GM21360 (cell line): ENCODE results near the gene RETREG1.
"Not testable (repeated sequence)": the region's sequence is repeated elsewhere in the genome, so short reads cannot be mapped to it uniquely, and the experiment has no call there.

Experiments used
- ATAC-seq: cut with Tn5 transposase; IDR thresholded peaks from one replicate; pipeline ENCODE4 v1.9.1; 2021; ENCODE audit warnings: mild to moderate bottlenecking, moderate library complexity; ENCODE audit not compliant: unreplicated experiment

RETREG1 gene

DNA sequence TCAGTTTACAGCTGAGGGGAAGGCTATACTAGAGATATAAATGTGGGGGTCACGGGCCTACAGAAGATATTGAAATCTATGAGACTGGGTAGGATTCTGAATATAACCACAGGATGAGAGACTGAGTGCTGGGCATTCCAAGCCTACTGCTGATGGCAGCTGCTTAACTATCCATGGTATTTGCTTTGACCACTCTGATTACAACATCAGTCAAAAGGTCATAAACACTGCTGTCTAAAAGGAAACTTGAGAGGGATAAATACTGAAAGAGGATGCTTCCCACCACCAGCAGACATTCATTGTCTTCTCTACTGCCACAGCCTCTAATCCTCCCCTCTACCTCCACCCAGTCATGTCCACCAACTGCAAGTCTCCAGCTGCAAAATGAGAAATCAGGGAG, 155.0 kb downstream of the RETREG1 start:
- no peak for ATAC-seq

DNA sequence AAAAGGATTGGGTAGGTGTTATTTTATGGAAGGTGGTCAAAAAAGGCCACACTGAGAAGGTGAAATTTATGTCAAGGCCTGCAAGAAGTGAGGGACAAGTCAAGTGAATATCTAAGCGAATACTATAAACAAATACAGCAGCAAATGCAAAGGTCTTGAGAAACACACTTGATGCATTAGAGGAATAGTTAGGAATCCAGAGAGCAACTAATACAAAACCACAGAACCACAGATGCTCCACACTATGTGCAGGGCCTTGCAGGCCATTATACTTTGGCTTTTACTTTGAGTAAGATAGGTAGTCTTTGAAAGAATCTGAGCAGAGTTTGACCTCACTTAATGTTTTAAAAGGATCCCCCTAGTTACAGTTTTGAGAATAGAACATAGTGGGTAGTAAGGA, 155.8 kb downstream of the RETREG1 start:
- ATAC-seq: no peak

DNA sequence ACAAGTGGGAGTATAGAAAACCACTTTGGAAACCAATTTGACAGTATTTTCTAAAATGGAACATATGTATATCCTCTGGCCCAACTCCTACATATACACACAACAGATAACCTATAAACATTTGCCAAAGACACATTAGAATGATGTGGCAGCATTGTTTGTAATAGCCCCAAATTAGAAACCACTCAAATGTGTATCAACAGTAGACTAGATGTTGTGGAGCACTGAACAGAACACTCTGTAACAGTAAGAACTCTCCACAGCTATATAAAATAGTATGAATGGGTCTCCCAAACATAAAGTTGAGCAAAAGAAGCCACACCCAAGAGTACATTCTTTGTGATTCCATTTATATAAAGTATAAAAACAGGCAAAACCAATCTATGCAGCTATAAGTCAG, 157.3 kb downstream of the RETREG1 start:
- no peak for ATAC-seq

DNA sequence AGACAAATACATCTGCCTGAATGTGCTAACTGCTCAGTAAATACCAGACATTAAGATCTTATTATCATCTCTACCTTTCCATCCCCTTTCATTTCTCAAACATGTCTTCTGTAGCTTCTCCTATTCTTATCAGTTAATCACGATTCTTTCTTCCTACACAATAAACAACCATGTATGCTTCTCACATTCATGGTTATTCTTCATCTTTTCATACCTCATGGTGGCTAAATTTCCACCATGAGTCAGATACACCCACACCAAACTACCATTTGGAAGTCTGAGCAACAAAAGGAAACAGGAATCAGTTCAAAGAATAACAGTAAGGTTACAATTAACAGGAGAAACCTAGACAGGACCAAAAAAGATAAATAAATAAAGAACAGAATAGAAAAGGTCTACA, 158.9 kb downstream of the RETREG1 start:
- ATAC-seq: no peak

GRCh38 chr5:16457451-16457850, 159.3 kb downstream of the RETREG1 start:
- no peak for ATAC-seq

- peak; percentile 65 for ATAC-seq
These were observed 160.5 kb downstream of the RETREG1 start for GRCh38 chr5:16456103-16456832.

DNA sequence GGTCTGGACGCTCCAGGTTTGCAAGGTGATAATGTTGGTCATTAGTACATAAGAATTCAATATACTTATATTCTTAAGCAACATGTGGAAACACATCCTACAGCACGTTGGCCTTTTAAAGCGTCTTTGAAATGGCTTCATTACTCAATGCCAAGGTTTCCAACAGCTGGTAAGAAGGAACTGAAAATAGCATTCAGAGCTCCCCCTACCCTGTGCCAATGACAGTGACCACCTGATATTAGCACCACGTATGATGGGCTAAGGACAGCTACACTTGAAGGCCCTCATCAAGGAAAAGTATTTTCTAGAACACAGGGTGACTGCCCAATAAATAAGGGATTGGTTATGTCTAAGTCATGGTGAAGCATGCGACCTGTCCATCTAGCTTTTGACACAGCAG, 161.1 kb downstream of the RETREG1 start:
- ATAC-seq: no peak

DNA sequence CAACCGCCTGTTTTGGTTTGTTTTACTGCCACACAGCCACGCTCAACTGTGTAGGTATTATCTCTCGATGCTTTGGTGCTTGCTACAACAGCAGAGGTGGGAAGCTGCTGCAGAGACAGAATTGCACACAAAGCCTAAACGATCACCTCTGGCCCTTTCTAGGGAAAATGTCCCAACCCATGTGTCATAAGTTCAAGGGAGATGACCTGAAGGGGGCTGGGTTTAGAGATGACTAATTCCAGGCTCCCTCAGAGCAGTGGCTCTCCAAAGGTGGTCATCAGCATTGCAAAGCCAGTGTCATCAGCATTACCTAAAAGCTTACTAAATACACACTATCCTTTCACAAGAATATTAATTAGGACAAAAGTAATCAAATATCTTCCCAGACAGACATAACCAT, 162.1 kb downstream of the RETREG1 start:
- ATAC-seq: no peak

DNA sequence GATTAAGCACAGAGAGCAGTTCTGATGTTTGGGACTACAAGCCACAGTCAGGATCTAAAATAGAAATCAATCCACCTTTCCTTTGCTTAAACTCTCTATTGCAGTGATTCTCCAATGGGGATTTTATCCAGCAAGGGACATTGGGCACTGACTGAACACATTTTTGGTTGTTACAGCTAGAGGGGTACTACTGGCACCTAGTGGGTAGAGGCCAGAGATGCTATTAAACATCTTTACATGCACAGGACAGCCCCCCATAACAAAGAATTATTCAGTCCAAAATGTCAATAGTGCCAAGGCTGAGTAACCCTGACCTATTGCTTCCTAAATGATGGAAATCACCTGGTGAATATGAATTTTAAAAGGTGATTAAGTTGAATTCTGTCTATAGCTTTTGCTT, 163.2 kb downstream of the RETREG1 start:
- ATAC-seq: no peak

DNA sequence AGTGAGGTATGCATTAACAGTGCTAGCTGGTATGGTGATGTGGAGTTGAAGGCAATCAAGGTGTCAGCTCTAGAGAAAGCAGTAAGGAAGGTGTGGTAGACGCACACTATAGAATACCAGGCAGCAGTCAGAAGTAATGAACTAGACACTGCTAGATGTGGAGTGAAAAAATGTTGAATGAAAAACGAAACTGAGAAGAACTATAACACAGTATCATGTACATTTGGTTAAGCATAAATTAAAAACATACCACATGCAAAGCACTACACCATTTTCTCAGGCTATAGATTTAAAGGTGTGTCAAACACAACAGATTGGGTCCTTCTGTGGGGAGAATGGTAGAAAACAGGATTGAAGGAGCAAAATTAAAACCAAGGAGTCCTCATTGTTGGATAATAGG, 166.6 kb downstream of the RETREG1 start:
- ATAC-seq: no peak

- no peak for ATAC-seq
These were observed 169.8 kb downstream of the RETREG1 start for GRCh38 chr5:16446993-16447392.

- no peak for ATAC-seq
These were observed 178.8 kb downstream of the RETREG1 start for GRCh38 chr5:16437977-16438376.

DNA sequence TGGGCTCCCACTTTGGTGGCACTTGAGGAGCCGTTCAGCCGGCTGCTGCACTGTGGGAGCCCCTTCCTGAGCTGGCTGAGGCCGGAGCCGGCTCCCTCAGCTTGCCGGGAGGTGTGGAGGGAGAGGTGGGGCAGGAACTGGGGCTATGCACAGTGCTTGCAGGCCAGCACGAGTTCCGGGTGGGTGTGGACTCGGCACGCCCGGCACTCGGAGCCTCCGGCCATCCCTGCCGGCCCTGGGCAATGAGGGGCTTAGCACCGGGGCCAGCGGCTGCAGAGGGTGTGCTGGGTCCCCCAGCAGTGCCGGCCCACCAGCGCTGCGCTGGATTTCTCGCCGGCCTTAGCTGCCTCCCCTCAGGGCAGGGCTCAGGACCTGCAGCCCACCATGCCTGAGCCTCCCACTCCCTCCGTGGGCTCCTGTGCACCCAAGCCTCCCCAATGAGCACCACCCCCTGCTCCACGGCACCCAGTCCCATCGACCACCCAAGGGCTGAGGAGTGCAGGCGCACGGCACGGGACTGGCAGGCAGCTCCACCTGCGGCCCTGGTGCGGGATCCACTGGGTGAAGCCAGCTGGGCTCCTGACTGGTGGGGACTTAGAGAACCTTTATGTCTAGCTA, 180.6 kb downstream of the RETREG1 start:
- not testable (repeated sequence) for ATAC-seq

DNA sequence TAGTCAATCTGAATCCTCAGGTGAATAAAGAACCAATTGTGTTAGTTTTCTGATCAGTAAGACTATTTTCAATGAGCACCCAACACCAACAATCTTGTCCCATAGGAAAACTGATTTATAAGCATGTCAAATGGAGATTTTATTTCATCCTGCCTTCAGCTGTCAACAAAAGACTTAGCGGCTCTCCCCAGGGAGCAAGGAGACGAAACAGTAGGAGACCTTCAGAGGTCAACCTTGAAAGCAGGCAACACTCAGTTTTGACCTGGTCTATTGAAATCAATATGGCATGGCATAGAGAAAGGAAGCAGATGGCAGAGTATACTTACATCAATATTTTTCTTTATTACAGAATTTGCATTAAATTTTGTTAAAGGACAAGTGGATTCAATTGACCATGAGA, 185.3 kb downstream of the RETREG1 start:
- no peak for ATAC-seq

DNA sequence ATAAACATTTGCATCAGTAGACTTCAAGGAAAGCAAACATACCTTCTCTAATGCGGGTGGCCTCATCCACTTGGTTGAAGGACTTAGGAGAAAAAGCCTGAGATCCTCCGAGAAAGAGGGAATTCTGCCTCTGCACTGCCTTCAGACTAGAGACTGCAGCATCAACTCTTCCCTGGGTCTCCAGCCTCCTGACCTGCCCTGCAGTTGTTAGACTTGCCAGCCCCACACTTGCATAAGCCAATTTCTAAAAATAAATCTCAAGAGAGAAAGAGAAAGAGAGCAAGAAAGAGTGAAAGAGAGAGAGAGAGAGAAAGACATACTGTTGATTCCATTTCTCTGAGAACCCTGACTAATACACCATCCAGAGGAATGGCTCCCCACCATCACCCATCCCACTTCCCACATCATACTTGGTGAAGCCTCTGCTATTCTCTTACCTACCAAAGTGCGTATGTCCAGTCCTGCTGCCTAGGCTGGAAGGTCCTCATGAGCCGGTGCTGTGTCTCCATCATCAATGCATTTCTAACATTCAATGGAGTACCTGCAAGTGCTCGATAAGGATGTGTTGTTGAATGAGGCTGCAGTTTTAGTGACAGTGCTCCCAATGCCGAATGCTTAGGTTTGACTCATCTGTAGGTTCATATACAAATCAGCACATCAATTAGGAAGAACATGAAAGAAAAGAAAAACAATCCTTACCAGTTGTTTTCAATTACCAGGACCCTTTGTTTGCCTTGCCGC, 186.3 kb downstream of the RETREG1 start:
- no peak for ATAC-seq

DNA sequence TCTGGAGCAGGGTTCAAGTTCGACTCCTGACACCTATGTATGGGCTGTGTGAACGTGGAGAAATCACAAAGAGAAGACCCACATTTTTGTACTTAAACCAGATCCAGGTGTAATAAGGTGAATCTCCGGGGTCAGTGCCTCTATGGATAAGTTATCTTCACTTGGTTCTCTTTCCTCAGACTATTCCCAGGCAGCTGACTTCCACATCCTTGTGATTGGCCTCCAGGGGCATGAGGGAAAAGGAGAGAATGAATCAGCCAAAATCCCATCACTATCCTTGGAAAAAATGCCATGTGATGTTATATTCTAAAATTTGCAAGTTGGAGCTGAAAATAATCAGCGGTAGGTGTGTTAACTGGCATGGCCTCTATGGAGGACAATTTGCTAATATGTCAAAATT, 188.4 kb downstream of the RETREG1 start:
- ATAC-seq: no peak

- ATAC-seq: no peak
These were observed 189.2 kb downstream of the RETREG1 start for GRCh38 chr5:16427587-16427986.
